Upper lobe of left lung (tissue), 4 donors: Measurements from ENCODE around the gene JARID2.

Experiments used
- CTCF ChIP-seq, 6 experiments: fragments of 450-650 bp in 4 of 6; fragments of 200-600 bp in 2 of 6; sonication (generic) in 2 of 6; IDR thresholded peaks; one replicate each; pipeline ENCODE4 v1.5.1; 2016 to 2019; ENCODE audit warnings: antibody characterized with exemption in 6 of 6
- EP300 ChIP-seq, 4 donors: sonication (generic); formaldehyde crosslinking; IDR thresholded peaks; one replicate each; pipeline ENCODE4 v1.5.1; 2017; ENCODE audit warnings: antibody characterized with exemption in 4 of 4, control low read depth in 2 of 4
- POLR2A ChIP-seq, 4 donors: fragments of 450-650 bp; IDR thresholded peaks; one replicate each; pipeline ENCODE4 v1.5.1; 2016 to 2017; ENCODE audit warnings: antibody characterized with exemption in 4 of 4, mild to moderate bottlenecking in 2 of 4

- TF ChIP-seq CTCF (IDR thresholded peaks at IDR 0.05) (no peak), EP300 (IDR thresholded peaks at IDR 0.05) (no peak), POLR2A (IDR thresholded peaks at IDR 0.05) (no peak)
These were observed 269.9 kb downstream of the JARID2 start for GRCh38 chr6:15515660-15516375.
